NT2/D1 (cell line): Measurements from ENCODE around the gene POU6F2.
A peak's percentile ranks its signal among the peaks of the same experiment; 100 is the strongest.

ENCODE experiments used
- DNase-seq: peaks from one replicate; pipeline ENCODE4 v3.0.0-alpha.2; 2011; ENCODE audit warnings: low read depth, low spot score
- H3K27me3 ChIP-seq: 2 replicates; pipeline ENCODE4 v1.6.0; 2011; ENCODE audit warnings: mild to moderate bottlenecking; ENCODE audit not compliant: insufficient read length, insufficient read depth
- H3K36me3 ChIP-seq: 2 replicates; pipeline ENCODE4 v1.6.1; 2011; ENCODE audit warnings: mild to moderate bottlenecking, low read length, mixed read lengths; ENCODE audit not compliant: insufficient read depth, insufficient read length
- H3K4me1 ChIP-seq: 2 replicates; pipeline ENCODE4 v1.5.1; 2011; ENCODE audit not compliant: insufficient read depth, insufficient read length
- H3K4me3 ChIP-seq: 2 replicates; pipeline ENCODE4 v1.5.1; 2011; ENCODE audit warnings: low read depth; ENCODE audit not compliant: insufficient read length
- H3K9ac ChIP-seq: 2 replicates; pipeline ENCODE4 v1.6.0; 2011; ENCODE audit warnings: low read depth; ENCODE audit not compliant: insufficient read length
- H3K9me3 ChIP-seq: 2 replicates; pipeline ENCODE4 v1.5.1; 2011; ENCODE audit warnings: mild to moderate bottlenecking, low read length; ENCODE audit not compliant: insufficient read depth
- SUZ12 ChIP-seq: IDR thresholded peaks from 2 replicates; pipeline ENCODE4 v1.6.1; 2011; ENCODE audit not compliant: insufficient read length, insufficient read depth; ENCODE audit errors: extremely low read depth
- YY1 ChIP-seq: IDR thresholded peaks from 2 replicates; pipeline ENCODE4 v1.6.1; 2011; ENCODE audit not compliant: insufficient read length, insufficient read depth
- ZNF274 ChIP-seq: IDR thresholded peaks from 2 replicates; pipeline ENCODE4 v1.6.1; 2011; ENCODE audit warnings: mild to moderate bottlenecking, low read depth, low read length

POU6F2 gene

DNA sequence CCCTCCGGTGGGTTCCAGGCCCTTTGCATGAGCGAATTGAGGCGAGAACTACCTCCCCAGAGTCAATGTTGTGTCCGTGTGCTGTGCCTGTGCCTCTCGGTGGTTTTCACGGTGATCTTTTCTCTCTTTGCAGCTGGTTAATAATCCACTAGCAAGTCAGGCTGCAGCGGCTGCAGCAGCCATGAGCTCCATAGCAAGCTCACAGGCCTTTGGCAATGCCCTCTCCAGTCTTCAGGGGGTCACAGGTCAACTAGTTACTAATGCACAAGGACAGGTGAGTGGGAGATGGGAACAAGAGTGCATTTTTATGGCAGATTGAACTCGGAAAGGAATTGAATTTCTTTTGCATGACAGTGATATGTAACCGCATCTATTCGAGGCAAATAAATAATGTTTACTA is 428.8 kb downstream of the POU6F2 start:
- no peaks in the 10 kb centered on the region for H3K36me3 ChIP-seq
- H3K27me3 ChIP-seq = no peaks in the 10 kb centered on the region
- no peak overlapping the region for H3K9ac ChIP-seq
- no peak overlapping the region for H3K4me3 ChIP-seq
- peaks cover 4% of the 10 kb centered on the region for H3K4me1 ChIP-seq
- H3K9me3 ChIP-seq = no peaks in the 10 kb centered on the region
- DNase-seq = no peak
- TF ChIP-seq ZNF274 (no peak), SUZ12 (no peak), YY1 (no peak)

DNA sequence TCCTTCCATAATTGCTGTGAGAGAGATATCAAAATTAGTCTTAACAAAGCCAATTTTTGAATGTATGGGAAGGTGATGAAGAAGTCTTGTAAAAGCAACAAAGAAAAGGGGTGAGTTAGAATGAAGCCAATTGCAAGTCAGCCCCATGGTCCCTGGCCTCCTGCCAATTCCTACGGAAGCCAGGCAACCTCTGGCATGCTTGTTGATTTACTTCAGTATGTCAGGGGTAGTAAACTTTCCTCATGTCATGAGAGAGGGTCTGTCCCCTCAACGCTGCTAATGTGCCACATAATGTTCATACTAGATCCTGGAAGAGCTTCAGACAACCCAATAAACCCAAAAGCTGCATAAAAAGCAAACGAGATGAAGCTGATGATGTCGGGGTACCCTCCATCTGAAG is 429.4 kb downstream of the POU6F2 start:
- no peaks in the 10 kb centered on the region for H3K36me3 ChIP-seq
- H3K9me3 ChIP-seq = no peaks in the 10 kb centered on the region
- H3K9ac ChIP-seq = no peak overlapping the region
- no peaks in the 10 kb centered on the region for H3K27me3 ChIP-seq
- no peak overlapping the region for H3K4me3 ChIP-seq
- peaks cover 4% of the 10 kb centered on the region for H3K4me1 ChIP-seq
- TF ChIP-seq YY1 (no peak), ZNF274 (no peak), SUZ12 (no peak)
- no peak for DNase-seq

DNA sequence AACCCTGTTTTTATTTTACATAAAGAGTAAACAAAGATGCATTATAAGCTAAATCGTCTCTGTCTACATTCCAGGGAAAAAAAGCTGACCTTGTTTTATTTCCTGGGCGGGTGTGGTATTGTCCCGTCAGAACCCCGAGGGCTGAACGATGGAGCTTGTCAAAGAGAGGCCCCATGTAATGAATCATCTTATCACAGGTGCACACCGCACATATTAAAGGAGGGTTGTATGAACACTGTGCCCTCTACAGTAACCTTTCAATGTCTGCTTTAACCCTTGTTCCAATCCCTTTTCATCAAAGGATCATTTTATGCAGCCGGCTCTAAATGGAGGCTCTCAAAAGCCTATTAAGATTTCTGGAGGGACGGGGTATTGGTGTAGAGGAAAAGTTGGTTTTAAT is 430.0 kb downstream of the POU6F2 start:
- TF ChIP-seq YY1 (no peak), SUZ12 (no peak), ZNF274 (no peak)
- H3K9ac ChIP-seq = no peak overlapping the region
- DNase-seq = no peak
- no peaks in the 10 kb centered on the region for H3K9me3 ChIP-seq
- H3K36me3 ChIP-seq = no peaks in the 10 kb centered on the region
- no peak overlapping the region for H3K4me3 ChIP-seq
- H3K4me1 ChIP-seq = peaks cover 4% of the 10 kb centered on the region
- H3K27me3 ChIP-seq = no peaks in the 10 kb centered on the region

DNA sequence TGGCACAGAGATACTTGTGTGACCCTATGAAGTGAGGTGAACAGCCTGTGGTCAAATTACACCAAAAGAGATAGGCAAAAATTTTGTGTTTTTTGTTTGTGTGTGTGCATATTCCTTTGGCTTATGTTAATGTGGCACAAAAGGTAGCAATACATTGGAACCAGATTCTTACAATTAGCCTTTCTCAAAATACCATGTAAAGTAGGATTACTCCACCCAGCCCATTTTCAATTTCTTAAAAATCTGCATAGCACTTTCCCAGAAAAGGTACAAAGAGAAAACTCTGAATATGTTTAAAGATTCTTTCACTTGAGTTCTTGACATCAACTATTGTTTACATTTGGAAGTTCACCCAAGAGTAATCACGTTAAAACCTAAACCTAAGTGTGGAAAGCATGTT is 431.2 kb downstream of the POU6F2 start:
- H3K4me1 ChIP-seq = peaks cover 4% of the 10 kb centered on the region
- no peak overlapping the region for H3K9ac ChIP-seq
- no peaks in the 10 kb centered on the region for H3K36me3 ChIP-seq
- no peak overlapping the region for H3K4me3 ChIP-seq
- TF ChIP-seq YY1 = no peak
- no peak for TF ChIP-seq SUZ12
- H3K9me3 ChIP-seq = no peaks in the 10 kb centered on the region
- H3K27me3 ChIP-seq = no peaks in the 10 kb centered on the region
- DNase-seq = no peak

DNA sequence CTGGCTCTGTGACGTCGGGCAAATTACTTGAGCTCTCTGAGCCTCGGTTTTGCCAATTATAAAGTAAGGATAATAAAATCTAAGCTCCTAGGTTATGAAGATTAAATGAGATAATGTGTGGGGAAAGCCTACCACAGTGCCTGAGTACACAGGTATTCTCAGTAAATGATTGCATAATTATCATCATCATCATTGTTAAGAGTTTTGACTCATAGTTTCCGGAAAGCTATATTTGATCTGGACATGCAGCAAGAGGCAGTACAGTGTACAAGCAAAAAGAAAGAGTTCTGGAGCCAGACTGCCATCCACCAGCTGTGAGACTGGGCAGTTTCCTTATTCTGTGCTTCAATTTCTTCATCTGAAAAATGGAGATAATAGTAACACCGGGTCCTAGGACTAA is 432.9 kb downstream of the POU6F2 start:
- no peak overlapping the region for H3K4me3 ChIP-seq
- no peak for TF ChIP-seq ZNF274
- TF ChIP-seq SUZ12 = no peak
- TF ChIP-seq YY1 = no peak
- H3K36me3 ChIP-seq = no peaks in the 10 kb centered on the region
- peaks cover 4% of the 10 kb centered on the region for H3K4me1 ChIP-seq
- H3K27me3 ChIP-seq = no peaks in the 10 kb centered on the region
- H3K9me3 ChIP-seq = no peaks in the 10 kb centered on the region
- DNase-seq = no peak
- H3K9ac ChIP-seq = no peak overlapping the region

DNA sequence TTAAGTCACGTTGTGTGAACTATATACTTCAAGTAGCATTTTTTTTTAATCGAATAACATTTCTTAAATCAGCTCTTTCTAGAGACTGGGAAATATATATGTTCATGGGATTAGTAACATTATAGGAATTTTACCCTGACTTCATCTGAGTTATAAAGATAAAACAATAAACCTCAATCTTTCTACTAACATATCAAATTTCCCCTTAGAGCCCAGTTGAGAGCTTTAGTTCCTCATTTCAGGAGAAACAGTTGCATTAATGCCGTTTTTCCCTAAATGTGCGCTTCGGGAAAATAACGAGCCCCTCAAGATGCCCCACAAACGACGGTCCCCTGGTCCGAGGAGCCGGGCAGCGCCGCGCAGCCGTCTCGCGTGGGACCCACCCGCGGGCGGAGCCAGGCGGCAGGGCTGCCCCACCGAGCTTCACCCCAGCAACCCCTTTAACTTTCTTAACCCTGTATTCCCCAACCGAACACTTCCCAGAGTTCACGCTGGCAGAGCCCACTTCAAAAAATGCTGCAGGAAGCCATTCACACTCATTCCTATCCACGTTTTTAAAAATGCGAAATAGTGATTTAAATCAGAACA is 436.0 kb downstream of the POU6F2 start:
- H3K4me1 ChIP-seq = no peaks in the 10 kb centered on the region
- peak overlapping the region; percentile 82 for H3K9ac ChIP-seq
- no peak for DNase-seq
- no peaks in the 10 kb centered on the region for H3K27me3 ChIP-seq
- H3K36me3 ChIP-seq = no peaks in the 10 kb centered on the region
- no peak for TF ChIP-seq ZNF274
- no peak for TF ChIP-seq SUZ12
- no peak for TF ChIP-seq YY1
- H3K9me3 ChIP-seq = no peaks in the 10 kb centered on the region
- H3K4me3 ChIP-seq = peak overlapping the region; percentile 62

DNA sequence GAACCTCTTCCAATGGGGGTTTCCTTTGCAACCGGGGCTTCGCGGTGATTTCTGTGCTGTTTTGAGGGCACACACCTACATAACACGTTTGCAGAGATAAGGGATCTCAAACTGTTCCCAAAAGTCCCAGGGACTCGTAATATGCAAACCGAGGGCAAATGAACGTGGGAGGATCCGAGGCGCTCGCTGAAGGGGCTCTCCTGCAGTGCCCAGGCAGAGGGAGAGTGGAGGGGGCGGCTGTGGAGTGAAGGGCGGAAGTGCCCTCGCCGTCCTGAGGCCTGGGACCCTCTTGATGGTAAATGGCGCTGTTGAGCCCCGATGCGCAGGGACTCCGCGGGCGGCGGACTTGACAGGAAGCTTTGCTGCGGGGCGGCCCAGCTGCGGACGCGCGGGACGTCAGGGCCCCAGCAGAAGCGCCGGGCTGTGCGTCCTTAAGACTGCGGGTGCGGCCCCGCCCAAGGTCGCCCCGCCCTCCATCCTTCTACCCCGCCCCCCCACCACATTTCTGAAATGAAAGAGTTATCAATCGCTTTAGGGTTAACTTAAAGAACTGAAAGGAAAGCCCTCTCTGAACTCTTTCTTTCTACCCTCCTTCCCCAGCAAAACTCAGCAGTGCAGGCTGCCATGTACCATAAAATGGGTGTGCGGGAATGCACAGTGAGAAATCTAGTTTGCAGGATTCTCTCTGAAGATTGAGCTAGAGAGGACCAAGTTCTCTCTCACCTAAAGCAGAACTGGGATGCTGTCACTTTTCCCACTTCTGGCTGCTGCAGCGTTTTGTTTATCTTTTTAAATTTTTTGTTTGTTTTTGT is 436.7 kb downstream of the POU6F2 start:
- Histone ChIP-seq H3K4me3 (peak overlapping the region; percentile 62), H3K9me3 (no peaks in the 10 kb centered on the region), H3K27me3 (no peaks in the 10 kb centered on the region), H3K36me3 (no peaks in the 10 kb centered on the region), H3K9ac (peak overlapping the region; percentile 82), H3K4me1 (no peaks in the 10 kb centered on the region)
- no peak for TF ChIP-seq YY1
- TF ChIP-seq SUZ12 = no peak
- no peak for TF ChIP-seq ZNF274
- peak; percentile 80 for DNase-seq
